HG03432 (cell line): Measurements from ENCODE around the gene BEAN1.
"Not testable (repeated sequence)": the region's sequence is repeated elsewhere in the genome, so short reads cannot be mapped to it uniquely, and the experiment has no call there.

Experiments
- ATAC-seq: cut with Tn5 transposase; IDR thresholded peaks from one replicate; pipeline ENCODE4 v1.9.1; 2021; ENCODE audit warnings: mild to moderate bottlenecking, moderate library complexity; ENCODE audit not compliant: unreplicated experiment

Gene BEAN1

DNA sequence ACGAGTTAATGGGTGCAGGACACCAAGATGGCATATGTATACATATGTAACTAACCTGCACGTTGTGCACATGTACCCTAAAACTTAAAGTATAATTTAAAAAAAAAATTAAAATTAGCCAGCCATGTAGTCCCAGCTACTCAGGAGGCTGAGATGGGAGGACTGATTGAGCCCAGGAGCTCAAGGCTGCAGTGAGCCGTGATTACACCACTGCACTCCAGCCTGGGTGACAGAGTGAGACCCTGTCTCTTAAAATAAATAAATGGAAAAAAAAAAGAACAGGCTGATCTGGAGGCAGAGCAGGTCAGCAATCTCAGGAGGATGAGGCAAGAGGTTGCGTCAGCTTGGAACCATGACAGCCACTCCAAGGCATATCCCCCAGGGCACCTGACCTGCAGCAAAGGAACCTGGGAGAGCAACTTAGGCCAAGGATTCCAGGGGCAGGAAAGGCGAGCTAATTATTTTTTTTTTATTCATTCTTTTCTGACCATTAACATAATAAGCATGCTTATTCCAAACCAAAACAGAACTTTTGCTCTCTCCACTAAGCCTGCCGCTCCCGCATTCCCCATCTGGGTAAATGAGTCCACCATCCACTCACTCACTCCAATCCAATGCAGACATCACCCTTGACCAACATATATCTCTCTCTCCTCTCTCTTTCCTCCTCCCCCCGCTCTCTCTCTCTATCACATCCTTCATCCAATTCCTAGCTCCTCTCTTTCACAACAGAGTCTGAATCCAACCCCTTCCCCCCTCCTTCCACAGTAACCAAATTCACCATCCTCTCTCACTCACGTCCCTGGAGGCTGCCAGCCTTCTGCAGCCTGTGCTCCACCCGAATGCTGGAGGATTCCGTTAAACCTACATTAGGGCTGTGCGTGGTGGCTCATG is 75.2 kb downstream of the BEAN1 start:
- ATAC-seq = no peak

DNA sequence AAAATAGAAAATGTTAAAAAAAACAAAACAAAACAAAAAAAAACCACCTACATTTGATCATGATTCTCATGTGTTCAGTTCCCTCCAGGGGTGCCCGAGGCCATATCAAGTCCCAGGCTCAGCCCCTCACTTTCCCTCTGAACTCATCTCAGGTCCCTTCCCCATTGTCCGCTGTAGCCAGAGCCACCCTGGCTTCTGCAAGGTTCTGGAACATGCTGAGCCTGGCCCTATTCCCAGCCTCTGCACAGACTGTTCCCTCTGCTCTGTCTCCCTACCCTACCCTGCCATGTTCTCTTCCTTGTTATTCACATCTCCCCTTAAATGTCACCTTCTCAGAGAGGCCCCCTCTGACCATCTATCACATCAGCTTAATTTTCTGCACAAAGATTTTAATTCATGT is 75.9 kb downstream of the BEAN1 start:
- no peak for ATAC-seq

DNA sequence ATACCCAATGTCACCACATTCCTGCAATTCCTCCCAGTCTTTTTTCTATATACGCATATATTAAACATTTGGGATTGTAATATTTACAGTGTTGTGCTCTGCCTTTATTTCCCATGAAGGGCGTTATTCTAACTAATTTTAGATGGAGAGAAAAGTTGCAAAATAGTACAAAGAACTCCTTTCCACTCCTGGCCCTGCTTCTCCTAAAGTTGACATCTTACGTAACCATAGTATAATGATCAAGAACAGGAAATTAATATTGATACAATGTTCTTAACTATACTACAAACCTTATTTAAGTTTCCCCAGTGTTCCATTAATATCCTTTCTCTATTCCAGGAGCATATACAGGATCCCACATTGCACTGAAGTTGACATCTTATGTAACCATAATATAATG is 76.5 kb downstream of the BEAN1 start:
- no peak for ATAC-seq

DNA sequence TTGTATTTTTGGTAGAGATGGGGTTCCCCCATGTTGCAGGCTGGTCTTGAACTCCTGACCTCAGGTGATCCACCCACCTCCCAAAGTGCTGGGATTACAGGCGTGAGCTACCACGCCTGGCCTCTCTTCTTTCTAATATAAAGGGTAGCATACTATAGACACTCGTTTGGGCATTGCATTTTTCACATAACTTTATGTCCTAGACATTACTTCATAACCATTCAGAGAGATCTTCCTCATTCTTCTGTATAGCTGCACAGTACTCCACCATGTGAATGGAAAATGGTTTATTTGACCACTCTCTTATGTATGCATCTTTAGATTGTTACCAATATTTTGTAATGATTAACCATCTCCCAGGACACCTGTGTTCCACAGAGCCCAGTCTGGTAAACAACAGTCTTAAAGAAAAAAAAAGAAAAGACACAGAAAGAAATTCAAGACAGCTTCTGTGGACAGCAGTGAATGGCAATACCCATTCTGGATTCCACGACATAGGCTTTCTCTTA is 80.7 kb downstream of the BEAN1 start:
- no peak for ATAC-seq

DNA sequence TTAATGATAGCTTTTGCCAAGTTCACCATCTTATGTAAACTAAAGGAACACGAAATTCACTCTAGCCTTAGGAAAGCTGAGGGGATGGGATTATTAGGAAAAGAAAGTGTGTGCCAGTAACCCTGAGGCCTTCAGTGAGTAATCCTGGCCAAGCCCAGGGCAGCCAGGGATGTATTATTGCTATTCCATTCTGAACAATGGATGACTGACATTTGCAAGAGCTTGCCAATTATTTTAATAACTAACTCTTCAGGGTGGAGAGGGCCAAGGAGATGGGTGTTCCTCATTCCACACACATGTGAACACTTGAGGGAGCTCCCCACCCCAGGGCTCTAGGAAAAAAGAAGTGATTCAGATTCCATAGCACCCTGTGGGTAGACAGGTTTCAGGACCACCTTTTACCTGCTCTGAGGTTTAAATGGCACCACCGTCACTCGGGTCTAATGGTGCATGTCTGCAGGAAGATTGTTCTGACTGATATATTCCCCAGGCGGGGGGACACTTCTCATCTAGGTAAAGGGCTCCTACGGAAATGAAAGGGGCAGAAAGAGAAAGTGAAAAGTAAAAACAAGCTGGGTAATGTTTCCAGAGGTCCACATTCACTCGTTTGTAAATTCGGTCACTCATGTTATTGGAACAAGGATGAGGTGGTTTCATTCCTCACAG is 81.3 kb downstream of the BEAN1 start:
- ATAC-seq = no peak

DNA sequence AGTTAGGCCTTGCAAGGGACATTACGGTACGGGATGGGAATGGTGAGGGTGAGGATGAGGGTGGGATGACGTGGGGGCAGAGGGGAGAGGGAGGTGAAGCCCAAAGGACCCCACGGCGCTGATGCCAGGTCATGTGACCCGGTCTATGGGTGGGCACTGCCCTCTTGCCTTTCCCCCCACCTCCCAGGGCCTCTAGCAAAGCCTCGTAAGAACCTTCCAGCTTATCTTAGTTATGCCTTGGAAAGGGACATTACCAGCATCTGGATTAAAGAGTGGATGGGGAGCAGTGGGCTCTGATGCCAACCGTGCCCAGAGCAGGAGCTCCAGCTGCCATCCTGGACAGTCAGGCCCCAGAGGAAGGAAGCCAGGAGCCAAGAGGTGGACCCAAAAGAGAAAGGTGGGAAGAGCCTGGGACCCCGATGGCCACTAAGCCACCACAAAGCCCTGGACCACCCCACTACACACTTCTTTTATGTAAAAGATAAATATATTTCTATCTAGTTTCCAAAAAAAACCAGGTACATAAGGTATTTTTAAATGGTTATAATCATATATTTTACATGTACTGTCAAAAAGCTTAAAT is 81.9 kb downstream of the BEAN1 start:
- ATAC-seq = no peak

DNA sequence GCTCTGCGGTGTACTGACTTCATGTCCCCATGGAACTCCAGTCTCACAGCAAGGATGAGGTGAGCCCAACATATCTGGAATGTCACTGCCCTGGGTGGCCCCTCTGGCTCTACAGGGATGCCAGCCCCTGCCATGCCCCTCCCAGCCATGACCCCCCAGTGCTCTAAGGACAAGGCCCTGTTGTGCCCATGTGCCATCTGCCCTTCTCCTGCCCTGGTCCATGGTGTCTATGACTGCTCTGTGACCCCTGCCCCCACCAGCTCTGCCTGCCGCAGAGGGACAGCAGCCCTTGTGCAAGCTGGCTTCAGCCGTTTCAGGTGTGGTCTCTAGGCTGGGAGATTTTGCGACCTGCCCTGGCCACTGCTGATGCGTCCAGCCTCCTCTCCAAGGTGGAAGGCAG is 82.5 kb downstream of the BEAN1 start:
- ATAC-seq = no peak

DNA sequence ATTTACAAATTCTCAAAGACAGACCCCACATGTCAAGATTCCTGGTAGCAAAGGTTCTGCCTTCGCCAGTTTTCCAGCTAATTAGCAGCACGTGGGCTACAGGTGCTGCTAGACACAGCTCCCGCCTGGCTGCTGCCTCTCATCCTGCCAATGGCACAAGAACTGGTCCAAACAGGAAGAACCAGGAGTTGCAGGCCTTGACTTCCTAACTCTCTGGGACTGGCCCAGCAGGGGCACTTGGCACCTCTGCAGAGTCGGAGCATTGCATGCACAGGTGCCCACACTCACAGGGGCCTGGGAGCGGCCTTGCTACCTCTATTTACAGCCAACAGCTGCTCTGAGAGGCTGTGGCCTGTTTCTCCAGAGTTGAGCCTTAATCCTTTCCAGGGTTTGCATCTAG is 83.2 kb downstream of the BEAN1 start:
- ATAC-seq = no peak

DNA sequence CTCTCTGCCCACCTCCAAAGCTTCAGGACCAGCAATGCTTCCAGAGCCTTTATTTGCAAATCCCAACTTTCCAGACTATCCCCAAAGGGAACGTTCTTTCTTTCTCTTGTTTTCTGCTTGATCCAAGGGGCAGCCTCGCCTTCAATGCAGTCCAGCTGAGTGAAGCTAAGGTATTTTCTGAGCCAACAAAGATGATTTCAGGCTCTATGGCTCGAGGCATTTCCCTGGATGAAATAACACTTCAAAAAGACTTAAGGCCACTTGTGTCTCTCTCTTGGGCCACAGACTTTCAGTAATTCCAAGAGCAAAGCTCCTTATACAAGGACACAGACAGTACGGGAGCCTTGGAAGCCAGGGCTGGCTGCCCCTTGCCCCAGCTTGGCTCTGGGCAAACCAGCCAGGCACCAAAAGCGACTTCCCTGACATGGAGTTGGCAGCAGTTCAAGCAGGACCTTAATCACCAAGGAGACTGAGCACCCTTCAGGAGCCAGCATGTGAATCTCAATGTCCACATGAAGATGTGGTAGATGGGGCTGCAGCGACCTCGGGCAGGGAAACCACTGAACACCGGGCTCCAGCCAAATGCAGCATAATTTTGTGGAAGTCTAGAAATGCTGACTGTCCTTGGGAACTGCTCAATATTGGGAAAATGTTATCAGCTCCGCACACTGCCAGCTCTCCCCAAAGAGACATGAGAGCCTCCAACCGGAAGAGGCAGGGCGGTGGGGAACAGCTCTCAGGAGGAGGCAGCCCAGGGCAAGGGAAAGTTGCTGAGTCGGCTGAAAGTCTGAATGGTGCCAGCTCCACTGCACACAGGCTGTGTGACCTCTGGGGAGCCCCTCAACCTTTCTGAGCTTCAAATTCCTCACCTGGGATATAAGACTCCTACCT is 83.9 kb downstream of the BEAN1 start:
- no peak for ATAC-seq

DNA sequence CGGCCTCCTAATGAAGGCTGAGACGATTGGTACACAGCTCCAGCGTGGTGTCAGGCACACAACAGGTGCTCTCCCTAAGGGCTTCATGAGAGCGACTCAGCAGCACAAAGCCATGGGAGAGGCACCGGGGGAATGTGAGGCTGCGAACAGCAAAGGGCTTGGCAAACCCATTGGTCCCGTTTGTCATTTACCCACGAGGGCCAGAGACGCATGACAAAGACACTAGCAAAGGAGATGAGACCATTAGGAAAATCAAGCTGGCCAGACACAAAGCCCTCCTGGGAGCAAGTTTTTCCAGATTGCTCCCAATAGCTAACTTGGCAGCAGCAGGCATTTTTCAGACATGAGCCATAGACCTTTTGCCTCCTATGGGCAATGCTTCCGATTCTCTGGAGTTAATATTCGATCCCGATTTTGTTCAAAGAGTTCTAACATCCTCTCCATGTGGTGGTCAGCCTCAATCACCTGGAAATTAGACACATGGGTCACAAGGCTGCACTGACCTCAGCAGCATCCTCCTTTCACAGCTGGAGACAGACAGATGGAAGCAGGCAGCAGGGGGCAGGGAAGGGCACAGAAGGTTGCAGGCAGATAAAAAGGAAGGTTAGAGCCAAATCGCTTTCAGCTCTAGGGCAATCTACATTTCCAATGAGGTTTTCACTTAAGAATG is 84.6 kb downstream of the BEAN1 start:
- no peak for ATAC-seq

DNA sequence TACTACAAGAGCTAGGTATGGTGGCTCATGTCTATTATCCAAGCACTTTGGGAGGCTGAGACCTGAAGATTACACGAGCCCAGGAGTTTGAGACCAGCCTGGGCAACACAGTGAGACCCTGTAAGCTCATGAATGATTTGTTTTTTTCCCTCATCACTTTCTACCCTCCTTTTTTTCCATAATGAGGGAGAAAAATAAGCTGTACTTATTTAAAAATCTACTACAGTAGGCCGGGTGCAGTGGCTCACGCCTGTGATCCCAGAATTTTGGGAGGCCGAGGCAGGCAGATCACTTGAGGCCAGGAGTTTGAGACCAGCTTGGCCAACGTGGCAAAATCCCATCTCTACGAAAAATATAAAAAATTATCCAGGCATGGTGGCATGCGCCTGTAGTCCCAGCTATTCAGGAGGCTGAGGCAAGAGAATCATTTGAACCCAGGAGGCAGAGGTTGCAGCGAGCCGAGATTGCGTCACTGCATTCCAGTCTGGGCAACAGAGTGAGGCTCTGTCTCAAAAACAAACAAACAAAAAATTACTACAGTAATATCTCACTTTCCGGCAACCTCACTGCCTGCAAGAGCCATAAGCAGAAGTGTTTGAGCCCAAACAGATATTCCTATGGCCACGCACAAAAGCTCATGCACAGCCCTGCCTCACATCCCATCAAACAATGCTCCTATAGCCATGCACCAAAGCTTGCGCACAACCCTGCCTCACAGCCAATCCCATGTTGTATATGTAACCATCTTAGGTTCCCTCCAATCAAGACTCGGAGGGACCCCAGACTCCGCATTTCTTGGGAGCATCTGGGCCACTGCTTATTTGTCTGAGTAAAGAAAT is 85.4 kb downstream of the BEAN1 start:
- no peak for ATAC-seq

DNA sequence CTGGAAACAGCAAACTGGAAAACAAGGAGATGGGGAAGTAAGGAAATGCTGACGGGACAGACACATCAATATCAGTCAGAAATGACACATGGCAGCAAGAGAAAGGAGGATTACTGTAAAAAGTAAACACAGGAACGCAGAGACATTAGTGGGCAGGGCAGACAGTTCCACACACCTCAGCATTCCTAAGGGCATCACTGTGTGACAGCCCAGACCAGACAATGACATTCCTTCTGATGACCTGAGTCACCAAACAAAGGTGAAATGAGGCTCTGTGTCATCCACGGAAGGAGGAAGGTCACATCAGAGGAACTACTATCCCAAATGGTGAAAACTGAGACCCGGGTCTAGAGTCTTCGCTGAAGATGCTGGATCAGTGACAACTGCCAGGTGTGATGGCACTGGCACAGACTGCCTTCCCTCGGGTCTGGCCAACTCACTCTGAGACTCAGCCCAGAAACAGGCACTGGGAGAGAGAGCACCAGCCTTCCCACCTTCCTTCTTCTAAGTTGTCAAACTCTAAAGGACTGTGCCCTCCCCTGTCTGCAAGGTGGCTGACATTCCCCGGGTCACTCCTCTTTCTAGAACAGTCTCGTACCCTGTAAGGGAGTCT is 86.1 kb downstream of the BEAN1 start:
- no peak for ATAC-seq

DNA sequence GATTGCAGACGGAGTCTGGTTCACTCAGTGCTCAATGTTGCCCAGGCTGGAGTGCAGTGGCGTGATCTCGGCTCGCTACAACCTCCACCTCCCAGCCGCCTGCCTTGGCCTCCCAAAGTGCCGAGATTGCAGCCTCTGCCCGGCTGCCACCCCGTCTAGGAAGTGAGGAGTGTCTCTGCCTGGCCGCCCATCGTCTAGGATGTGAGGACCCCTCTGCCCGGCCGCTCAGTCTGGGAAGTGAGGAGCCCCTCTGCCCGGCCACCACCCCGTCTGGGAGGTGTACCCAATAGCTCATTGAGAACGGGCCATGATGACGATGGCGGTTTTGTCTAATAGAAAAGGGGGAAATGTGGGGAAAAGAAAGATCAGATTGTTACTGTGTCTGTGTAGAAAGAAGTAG is 87.3 kb downstream of the BEAN1 start:
- ATAC-seq = not testable (repeated sequence)

DNA sequence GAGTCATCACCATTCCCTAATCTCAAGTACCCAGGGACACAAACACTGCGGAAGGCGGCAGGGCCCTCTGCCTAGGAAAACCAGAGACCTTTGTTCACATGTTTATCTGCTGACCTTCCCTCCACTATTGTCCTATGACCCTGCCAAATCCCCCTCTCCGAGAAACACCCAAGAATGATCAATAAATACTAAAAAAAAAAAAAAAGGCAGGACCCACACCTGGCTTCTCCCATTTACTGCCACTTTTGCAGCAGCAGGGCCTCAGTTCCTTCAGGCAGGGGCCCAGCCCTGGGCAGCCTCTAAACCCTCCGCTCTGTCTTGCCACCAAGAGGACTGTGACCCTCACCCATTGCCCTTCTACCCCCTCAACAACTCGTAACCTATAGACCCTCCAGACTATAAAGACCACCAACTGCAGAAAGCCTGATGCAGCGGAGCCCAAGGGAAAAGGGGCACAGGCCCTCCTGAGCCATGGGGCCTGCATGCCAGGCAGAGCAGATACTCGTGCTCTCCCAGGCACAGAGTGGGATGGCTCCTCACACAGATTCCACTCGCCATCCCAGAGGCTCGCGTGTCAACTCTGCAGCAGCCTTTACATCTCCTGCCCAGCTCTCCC is 88.0 kb downstream of the BEAN1 start:
- not testable (repeated sequence) for ATAC-seq

DNA sequence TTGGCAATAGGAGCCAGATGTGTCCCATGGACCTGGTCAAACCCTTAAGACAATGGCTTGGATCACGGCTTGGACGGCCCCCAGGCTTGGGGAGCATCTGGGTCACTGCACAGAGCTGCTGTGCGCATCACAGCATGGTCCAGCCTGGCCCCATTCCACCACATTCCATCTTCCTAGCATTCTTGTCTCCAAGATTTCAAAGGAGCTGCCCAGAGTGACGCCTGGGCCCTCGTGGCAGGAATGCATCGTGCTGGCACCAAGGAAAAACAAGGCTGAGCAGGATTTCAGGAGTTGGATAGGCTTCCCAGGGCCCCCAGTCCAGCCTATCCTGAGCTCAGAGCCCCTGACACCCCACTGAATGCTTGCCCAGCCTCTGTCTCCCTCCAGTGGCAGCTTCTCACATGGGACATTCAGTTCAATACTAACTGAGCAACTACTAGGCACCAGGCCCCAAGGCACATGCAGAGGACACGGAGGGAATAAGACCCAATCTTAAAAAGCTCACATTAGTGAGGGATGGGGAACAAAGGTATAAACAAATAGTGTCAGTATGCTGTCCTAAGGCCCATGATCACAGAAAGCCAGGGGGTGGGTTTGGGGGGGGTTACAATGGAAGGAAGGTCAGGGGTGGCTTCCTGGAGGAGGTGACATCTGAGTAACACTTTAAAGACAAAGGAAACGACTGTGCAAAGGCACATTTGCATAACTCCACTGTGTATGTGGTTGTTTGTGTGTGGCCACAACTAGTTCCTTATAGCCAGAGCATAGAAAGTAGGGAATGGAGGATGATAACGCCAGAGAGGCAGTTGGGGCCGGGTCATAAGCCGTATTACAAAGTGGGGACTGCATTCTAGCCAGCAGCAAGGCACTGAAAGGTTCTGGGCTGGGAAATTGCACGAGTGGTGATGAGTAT is 88.8 kb downstream of the BEAN1 start:
- ATAC-seq = no peak

DNA sequence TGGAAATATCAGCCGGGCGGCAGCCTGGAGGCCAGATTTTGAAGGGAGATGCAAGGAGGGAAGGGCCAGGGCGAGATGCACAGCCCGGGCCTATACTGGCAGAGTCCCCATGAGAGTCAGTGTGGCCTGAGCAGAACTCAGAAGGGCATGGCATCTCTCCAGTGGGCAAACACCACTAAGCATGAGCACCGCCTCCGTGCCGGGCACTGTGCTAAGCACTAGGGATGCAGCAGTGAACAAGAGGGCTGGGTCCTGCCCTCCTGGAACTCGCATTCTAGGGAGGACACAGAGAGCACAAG is 89.4 kb downstream of the BEAN1 start:
- ATAC-seq = no peak

DNA sequence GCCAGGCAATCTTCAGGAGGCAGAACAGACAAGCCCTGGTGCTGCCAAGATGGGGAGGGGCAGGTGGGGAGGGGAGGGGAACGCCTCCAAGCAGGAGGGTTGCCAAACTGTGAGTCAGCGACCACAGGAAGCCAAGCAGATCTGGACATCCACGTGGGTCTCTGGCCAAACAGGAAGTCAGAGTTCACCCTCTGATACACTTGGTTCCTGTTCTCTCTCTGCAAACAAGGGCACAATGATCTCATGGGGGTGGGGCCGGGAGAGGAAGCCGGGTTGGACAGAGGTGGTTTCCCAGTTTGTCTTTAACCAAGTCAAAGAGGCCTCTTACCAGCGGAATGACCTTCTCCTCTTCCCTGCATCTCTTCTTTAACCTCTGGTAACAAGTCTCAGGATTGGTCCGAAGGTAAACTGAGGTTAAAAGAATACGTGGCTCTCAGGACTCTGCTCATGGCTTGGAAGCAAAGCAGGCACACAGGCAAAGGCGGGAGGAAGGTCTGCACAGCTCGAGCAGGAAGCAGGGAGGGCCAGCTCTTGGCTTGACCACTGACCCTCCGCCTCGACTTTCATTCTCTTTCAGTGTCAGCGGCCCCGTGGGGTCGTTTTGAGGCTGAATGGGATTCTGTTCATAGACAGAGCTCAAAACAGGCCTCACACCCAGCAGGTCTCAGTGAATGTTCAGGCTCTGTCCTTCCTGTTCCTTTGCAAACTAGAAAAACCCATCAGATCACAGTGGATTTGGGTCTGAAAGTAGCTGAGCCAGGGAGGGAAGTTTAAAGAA is 89.9 kb downstream of the BEAN1 start:
- ATAC-seq = peak; percentile 98
